Neural crest cell (in vitro differentiated cells): ENCODE measurements around the gene CEP104. TPM values are rescaled to one million over a fixed set of nuclear protein-coding genes. Genes with fewer than 3 reads are reported as not detected.

Experiments used
- DNase-seq: peaks from one replicate; pipeline ENCODE4 v3.0.0; 2021; ENCODE audit warnings: low read depth, mixed read lengths, low spot score
- H3K27ac Mint-ChIP-seq: one replicate; pipeline ENCODE4 v1.8.0; 2021; ENCODE audit warnings: mild to moderate bottlenecking, mixed read lengths; ENCODE audit not compliant: unreplicated experiment
- H3K27me3 Mint-ChIP-seq: 2 replicates; pipeline ENCODE4 v1.8.0; 2021; ENCODE audit warnings: low read depth, mild to moderate bottlenecking, mixed read lengths
- H3K36me3 Mint-ChIP-seq: 2 replicates; pipeline ENCODE4 v1.8.0; 2021; ENCODE audit warnings: low read depth, mild to moderate bottlenecking, mixed read lengths
- H3K4me1 Mint-ChIP-seq: 2 replicates; pipeline ENCODE4 v1.8.0; 2021; ENCODE audit warnings: mixed read lengths
- H3K4me3 Mint-ChIP-seq: one replicate; pipeline ENCODE4 v1.8.0; 2021; ENCODE audit warnings: mild to moderate bottlenecking, mixed read lengths
- H3K9me3 Mint-ChIP-seq: 2 replicates; pipeline ENCODE4 v1.8.0; 2021; ENCODE audit warnings: mixed read lengths
- CTCF ChIP-seq: fragments of 200-600 bp; sonication (generic); conservative IDR thresholded peaks from 2 replicates; pipeline ENCODE4 v1.5.0; 2021; ENCODE audit warnings: antibody characterized with exemption, mild to moderate bottlenecking
- total RNA-seq: library from RNA; stranded (reverse); gene quantifications from 2 replicates; pipeline ENCODE4 v1.2.1, GENCODE V29; 2021

The CEP104 gene
- total RNA-seq, 1 donor from 2014 or later: 36.2 TPM

DNA sequence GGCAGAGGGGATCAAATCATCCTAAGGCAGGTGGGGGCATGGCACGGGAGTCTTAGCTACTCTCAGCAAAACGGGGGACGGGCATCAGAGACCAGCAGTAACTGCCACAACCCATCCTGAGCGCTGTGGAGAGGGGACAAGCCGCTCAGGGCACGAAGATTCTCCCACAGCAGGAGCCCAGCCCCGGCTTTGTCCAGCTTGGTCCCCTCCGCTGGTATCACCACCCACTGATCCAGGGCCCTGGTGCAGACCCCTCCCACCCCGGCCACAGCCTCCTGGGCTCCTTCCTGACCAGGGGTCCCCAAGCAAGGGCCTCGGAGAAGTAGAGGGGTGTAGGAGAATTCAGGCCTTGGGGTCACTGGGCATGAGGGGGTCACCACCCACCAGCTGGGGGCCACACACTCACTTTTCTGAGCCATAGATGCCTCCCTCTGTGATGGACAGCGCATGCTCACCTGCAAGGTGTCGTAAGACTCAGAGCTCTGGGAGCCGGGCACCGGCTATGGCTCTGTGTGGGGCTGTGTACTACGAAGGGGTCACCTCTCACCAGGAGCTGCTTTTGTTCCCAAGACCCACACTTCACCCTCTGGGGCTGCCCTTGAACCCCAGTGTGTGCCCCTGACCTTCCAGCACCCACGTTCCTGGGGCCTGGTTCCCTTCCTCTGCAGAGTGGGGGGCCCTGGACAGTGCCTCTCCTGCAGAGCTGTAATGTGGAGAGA is 86.8 kb downstream of the CEP104 start:
- Mint-ChIP-seq H3K27ac (no peak overlapping the region), H3K9me3 (no peaks in the 10 kb centered on the region), H3K4me3 (peak overlapping the region; percentile 66), H3K4me1 (peaks cover 3% of the 10 kb centered on the region), H3K36me3 (no peaks in the 10 kb centered on the region), H3K27me3 (peaks cover 3% of the 10 kb centered on the region)
- no peak for TF ChIP-seq CTCF
- DNase-seq: no peak

DNA sequence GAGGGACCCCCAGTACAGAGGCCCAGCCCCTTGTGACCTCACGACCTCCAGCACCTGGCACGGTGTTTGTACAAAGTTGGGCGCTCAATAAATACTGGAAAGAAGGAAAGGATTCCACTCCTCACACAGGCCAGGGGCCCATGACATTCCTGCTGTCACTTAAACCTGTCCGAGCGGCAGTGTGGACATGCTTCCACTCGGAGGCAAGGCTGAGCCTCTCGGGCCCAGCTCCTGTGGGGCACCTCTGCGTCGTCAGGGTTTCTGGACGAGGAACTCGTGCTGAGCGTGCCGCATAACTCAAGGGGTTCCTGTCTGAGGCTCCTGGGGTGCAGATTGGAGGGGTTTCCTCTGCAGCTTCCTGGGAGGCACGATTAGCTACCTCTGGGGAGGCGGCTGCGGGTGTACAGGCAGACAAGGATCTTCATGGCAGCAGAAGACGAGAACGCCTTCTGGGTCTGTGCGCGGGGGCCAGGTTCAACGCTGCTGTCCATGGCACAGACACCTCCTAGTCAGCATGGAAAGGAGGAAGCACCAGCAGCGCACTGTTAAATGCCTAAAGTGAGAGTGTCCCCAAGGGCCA is 88.1 kb downstream of the CEP104 start:
- no peak overlapping the region for H3K27ac Mint-ChIP-seq
- H3K4me3 Mint-ChIP-seq: no peak overlapping the region
- no peaks in the 10 kb centered on the region for H3K4me1 Mint-ChIP-seq
- H3K9me3 Mint-ChIP-seq: no peaks in the 10 kb centered on the region
- no peak for DNase-seq
- H3K36me3 Mint-ChIP-seq: no peaks in the 10 kb centered on the region
- no peak for TF ChIP-seq CTCF
- H3K27me3 Mint-ChIP-seq: peaks cover 6% of the 10 kb centered on the region

GRCh38 chr1:3767328-3767925 is 89.6 kb downstream of the CEP104 start:
- no peaks in the 10 kb centered on the region for H3K36me3 Mint-ChIP-seq
- no peak overlapping the region for H3K27ac Mint-ChIP-seq
- no peak for TF ChIP-seq CTCF
- H3K4me1 Mint-ChIP-seq: no peaks in the 10 kb centered on the region
- peaks cover 6% of the 10 kb centered on the region for H3K27me3 Mint-ChIP-seq
- no peaks in the 10 kb centered on the region for H3K9me3 Mint-ChIP-seq
- no peak overlapping the region for H3K4me3 Mint-ChIP-seq
- DNase-seq: no peak

- Mint-ChIP-seq H3K4me3 (no peak overlapping the region), H3K36me3 (no peaks in the 10 kb centered on the region), H3K4me1 (no peaks in the 10 kb centered on the region), H3K9me3 (no peaks in the 10 kb centered on the region), H3K27ac (no peak overlapping the region), H3K27me3 (peaks cover 25% of the 10 kb centered on the region)
- TF ChIP-seq CTCF: no peak
- no peak for DNase-seq
Measured at GRCh38 chr1:3763351-3764125, 93.5 kb downstream of the CEP104 start.

- Mint-ChIP-seq H3K4me3 (no peak overlapping the region), H3K27ac (no peak overlapping the region), H3K4me1 (no peaks in the 10 kb centered on the region), H3K27me3 (peaks cover 25% of the 10 kb centered on the region), H3K9me3 (no peaks in the 10 kb centered on the region), H3K36me3 (no peaks in the 10 kb centered on the region)
- no peak for DNase-seq
- no peak for TF ChIP-seq CTCF
Measured at GRCh38 chr1:3762873-3763228, 94.2 kb downstream of the CEP104 start.
